MM.1S (cell line): Measurements from ENCODE around the gene CLN6.

Experiments
- DNase-seq: peaks from one replicate; pipeline ENCODE4 v3.0.0-alpha.2; 2015
- H2AFZ ChIP-seq: fragments of 300-600 bp; sonication (generic); 2 replicates; pipeline ENCODE4 v1.6.0; 2016; ENCODE audit warnings: antibody characterized with exemption, low read length
- H3F3A ChIP-seq: fragments of 300-600 bp; sonication (generic); 2 replicates; pipeline ENCODE4 v1.6.1; 2016; ENCODE audit warnings: mild to moderate bottlenecking, antibody characterized with exemption, low read length, moderate library complexity, mixed read lengths; ENCODE audit not compliant: insufficient read depth
- H3K27ac ChIP-seq: fragments of 300-600 bp; sonication (generic); 2 replicates; pipeline ENCODE4 v1.5.1; 2016; ENCODE audit warnings: mild to moderate bottlenecking, low read length
- H3K27me3 ChIP-seq: fragments of 300-600 bp; sonication (generic); replicated peaks from 2 replicates; pipeline ENCODE4 v1.6.0; 2016; ENCODE audit warnings: low read length; ENCODE audit not compliant: insufficient read depth
- H3K36me3 ChIP-seq: fragments of 300-600 bp; sonication (generic); replicated peaks from 2 replicates; pipeline ENCODE4 v1.6.1; 2016; ENCODE audit warnings: mild to moderate bottlenecking, low read length, mixed read lengths; ENCODE audit not compliant: insufficient read depth
- H3K4me1 ChIP-seq: fragments of 300-600 bp; sonication (generic); 2 replicates; pipeline ENCODE4 v1.6.1; 2016; ENCODE audit warnings: low read length, mixed read lengths
- H3K4me2 ChIP-seq: fragments of 300-600 bp; sonication (generic); 2 replicates; pipeline ENCODE4 v1.6.0; 2016; ENCODE audit warnings: low read depth, low read length
- H3K4me3 ChIP-seq: fragments of 300-600 bp; sonication (generic); 2 replicates; pipeline ENCODE4 v1.5.1; 2016; ENCODE audit warnings: low read length, mixed read lengths
- H3K79me2 ChIP-seq: fragments of 300-600 bp; sonication (generic); 2 replicates; pipeline ENCODE4 v1.6.1; 2016; ENCODE audit warnings: mixed run types, low read length, mixed read lengths
- H3K9ac ChIP-seq: fragments of 300-600 bp; sonication (generic); 2 replicates; pipeline ENCODE4 v1.6.1; 2016; ENCODE audit warnings: low read length, mixed read lengths
- H3K9me2 ChIP-seq: fragments of 300-600 bp; sonication (generic); replicated peaks from 2 replicates; pipeline ENCODE4 v1.6.1; 2016; ENCODE audit warnings: mild to moderate bottlenecking, low read length, mixed read lengths; ENCODE audit not compliant: insufficient read depth
- H3K9me3 ChIP-seq: fragments of 300-600 bp; sonication (generic); replicated peaks from 2 replicates; pipeline ENCODE4 v1.6.1; 2016; ENCODE audit warnings: mild to moderate bottlenecking, low read length, mixed read lengths; ENCODE audit not compliant: insufficient read depth
- H4K20me1 ChIP-seq: fragments of 300-600 bp; sonication (generic); 2 replicates; pipeline ENCODE4 v1.6.1; 2016; ENCODE audit warnings: mild to moderate bottlenecking, low read length, moderate library complexity, mixed read lengths; ENCODE audit not compliant: insufficient read depth
- CTCF ChIP-seq: fragments of 300-600 bp; sonication (generic); IDR thresholded peaks from 2 replicates; pipeline ENCODE4 v1.5.1; 2016; ENCODE audit warnings: antibody characterized with exemption, low read length, mixed read lengths
- EZH2 ChIP-seq: fragments of 300-600 bp; sonication (generic); optimal IDR thresholded peaks from 2 replicates; pipeline ENCODE3; 2017; ENCODE audit warnings: low read depth, mild to moderate bottlenecking, antibody characterized with exemption, low read length, mixed read lengths
- EZH2phosphoT487 ChIP-seq: fragments of 300-600 bp; sonication (generic); IDR thresholded peaks from 2 replicates; pipeline ENCODE4 v1.6.1; 2018; ENCODE audit warnings: antibody characterized with exemption, low read length

Gene CLN6

DNA sequence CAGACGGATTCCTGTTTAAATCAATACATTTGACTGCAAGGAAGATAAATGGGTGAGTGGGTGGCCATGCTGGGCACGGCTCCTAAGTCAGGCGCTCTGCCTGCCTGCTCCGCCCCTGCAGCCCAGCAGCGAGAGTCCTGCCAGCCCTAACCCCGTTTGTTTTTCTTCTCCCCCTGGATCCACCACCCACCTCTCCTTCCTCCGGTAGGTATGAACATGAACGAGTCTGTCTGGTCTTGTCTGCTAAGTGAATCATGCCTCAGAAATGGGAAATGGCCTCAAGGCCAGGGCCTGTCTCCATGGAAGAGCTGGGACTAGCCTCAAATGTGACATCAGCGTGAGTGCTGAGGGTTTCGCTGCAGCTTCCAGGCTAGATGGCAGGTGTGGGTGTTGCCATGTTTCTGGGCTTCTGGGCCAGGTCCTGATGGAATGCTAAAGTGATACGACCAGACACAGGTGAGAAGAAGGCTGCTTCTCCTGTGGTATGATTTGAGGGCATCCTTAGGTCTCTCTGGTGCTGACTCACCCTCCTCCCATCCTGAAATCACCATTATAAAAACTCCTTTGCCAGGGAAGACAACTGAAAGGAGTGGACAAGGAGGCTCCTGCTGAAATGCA is 42.4 kb upstream of the CLN6 start:
- no peak overlapping the region for H2AFZ ChIP-seq
- DNase-seq, result no peak
- TF ChIP-seq CTCF, result no peak
- TF ChIP-seq EZH2phosphoT487, result no peak
- no peak for TF ChIP-seq EZH2
- H3K9me2 ChIP-seq, result no peaks in the 10 kb centered on the region
- H3K4me2 ChIP-seq, result no peak overlapping the region
- 0 out of 2 replicates have a peak, but pooled peaks cover 9% of the 10 kb centered on the region for H3K4me1 ChIP-seq
- H3K36me3 ChIP-seq, result no peaks in the 10 kb centered on the region
- no peaks in the 10 kb centered on the region for H3K27me3 ChIP-seq
- no peak overlapping the region for H3K4me3 ChIP-seq
- H3K79me2 ChIP-seq, result peaks cover 19% of the 10 kb centered on the region
- no peak overlapping the region for H3K27ac ChIP-seq
- no peaks in the 10 kb centered on the region for H3F3A ChIP-seq
- H4K20me1 ChIP-seq, result no peaks in the 10 kb centered on the region
- no peaks in the 10 kb centered on the region for H3K9me3 ChIP-seq
- no peak overlapping the region for H3K9ac ChIP-seq

DNA sequence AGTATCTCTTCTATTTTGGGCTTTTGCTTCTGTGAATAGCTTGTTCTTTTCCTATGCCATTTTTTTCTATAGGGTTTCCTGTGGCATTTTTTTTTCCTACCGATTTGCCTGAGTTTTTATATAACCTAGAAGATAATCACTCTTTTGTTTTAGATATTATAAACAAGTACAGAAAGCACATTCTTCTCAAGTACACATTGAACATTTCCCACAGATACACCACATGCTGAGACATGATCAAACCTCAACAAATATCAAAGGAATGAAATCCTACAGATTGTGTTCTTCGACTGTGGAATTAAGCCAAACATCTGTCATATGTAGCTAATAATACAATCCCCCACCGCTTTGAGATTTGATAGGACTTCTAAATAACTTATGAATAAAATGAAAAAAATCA is 38.9 kb upstream of the CLN6 start:
- H3K9me3 ChIP-seq, result no peaks in the 10 kb centered on the region
- no peak overlapping the region for H2AFZ ChIP-seq
- H3K27me3 ChIP-seq, result no peaks in the 10 kb centered on the region
- H3K36me3 ChIP-seq, result no peaks in the 10 kb centered on the region
- DNase-seq, result no peak
- H3K4me2 ChIP-seq, result no peak overlapping the region
- H3K9me2 ChIP-seq, result no peaks in the 10 kb centered on the region
- no peaks in the 10 kb centered on the region for H3K4me1 ChIP-seq
- no peak for TF ChIP-seq CTCF
- no peak for TF ChIP-seq EZH2phosphoT487
- TF ChIP-seq EZH2, result no peak
- H3K4me3 ChIP-seq, result no peak overlapping the region
- no peak overlapping the region for H3K9ac ChIP-seq
- H3F3A ChIP-seq, result no peaks in the 10 kb centered on the region
- H3K79me2 ChIP-seq, result no peaks in the 10 kb centered on the region
- no peaks in the 10 kb centered on the region for H4K20me1 ChIP-seq
- no peak overlapping the region for H3K27ac ChIP-seq

GRCh38 chr15:68265674-68266073 is 36.1 kb upstream of the CLN6 start:
- DNase-seq, result no peak
- Histone ChIP-seq H3K4me3 (no peak overlapping the region), H3K9me3 (no peaks in the 10 kb centered on the region), H3K79me2 (no peaks in the 10 kb centered on the region), H3K4me2 (no peak overlapping the region), H2AFZ (no peak overlapping the region), H3F3A (no peaks in the 10 kb centered on the region), H3K9ac (no peak overlapping the region), H3K9me2 (no peaks in the 10 kb centered on the region), H3K36me3 (no peaks in the 10 kb centered on the region), H4K20me1 (no peaks in the 10 kb centered on the region), H3K27ac (no peak overlapping the region), H3K27me3 (no peaks in the 10 kb centered on the region), H3K4me1 (no peaks in the 10 kb centered on the region)
- TF ChIP-seq EZH2phosphoT487 (no peak), EZH2 (no peak), CTCF (no peak)
